T-helper 2 cell (primary cell): ENCODE results near the gene ANKRD23.

Source experiments
- DNase-seq, 5 experiments: peaks; one replicate each; pipeline versions ENCODE4 v3.0.0 to v3.0.0-alpha.2; 2012 to 2022

ANKRD23 gene

GRCh38 chr2:96837575-96837974 lies 6.2 kb downstream of the ANKRD23 start:
- DNase-seq, result no peak

GRCh38 chr2:96835830-96836229 lies 8.0 kb downstream of the ANKRD23 start:
- no peak for DNase-seq

- no peak for DNase-seq
These were observed 10.9 kb downstream of the ANKRD23 start for GRCh38 chr2:96832754-96833507.

GRCh38 chr2:96832408-96832753 lies 11.4 kb downstream of the ANKRD23 start:
- no peak for DNase-seq

GRCh38 chr2:96831679-96832078 lies 12.1 kb downstream of the ANKRD23 start:
- no peak for DNase-seq

- no peak for DNase-seq
These were observed 13.7 kb downstream of the ANKRD23 start for GRCh38 chr2:96830044-96830562.

GRCh38 chr2:96828874-96829273 lies 14.9 kb downstream of the ANKRD23 start:
- DNase-seq, result no peak

- no peak for DNase-seq
These were observed 15.4 kb downstream of the ANKRD23 start for GRCh38 chr2:96828436-96828835.

GRCh38 chr2:96826546-96827278 lies 17.1 kb downstream of the ANKRD23 start:
- no peak for DNase-seq

GRCh38 chr2:96825057-96825456 lies 18.8 kb downstream of the ANKRD23 start:
- DNase-seq, result no peak

- DNase-seq, result no peak
These were observed 19.5 kb downstream of the ANKRD23 start for GRCh38 chr2:96824079-96824870.

GRCh38 chr2:96823198-96823597 lies 20.6 kb downstream of the ANKRD23 start:
- DNase-seq, result no peak

- DNase-seq, result no peak
These were observed 21.0 kb downstream of the ANKRD23 start for GRCh38 chr2:96822786-96823185.

- no peak for DNase-seq
These were observed 22.6 kb downstream of the ANKRD23 start for GRCh38 chr2:96821113-96821675.

- DNase-seq, result no peak
These were observed 23.8 kb downstream of the ANKRD23 start for GRCh38 chr2:96819876-96820511.

- DNase-seq, result no peak
These were observed 24.5 kb downstream of the ANKRD23 start for GRCh38 chr2:96819128-96819875.

- DNase-seq, result no peak
These were observed 25.9 kb downstream of the ANKRD23 start for GRCh38 chr2:96817882-96818281.

- peak in 1 of 5 experiments; percentile 22 for DNase-seq
These were observed 26.8 kb downstream of the ANKRD23 start for GRCh38 chr2:96816836-96817702.

- peak; percentile 93 to 96 (median 94) for DNase-seq
These were observed 27.5 kb downstream of the ANKRD23 start, which contains the start of gene CNNM3 for GRCh38 chr2:96816127-96816835. CNNM3 (plus strand) TSS chr2:96816268; CDS start chr2:96816278, 10 bp downstream.
